Stomach (tissue), 9 donors: ENCODE results near the gene VIPR2. TPM values are rescaled to one million over a fixed set of nuclear protein-coding genes. Genes with fewer than 3 reads are reported as not detected.

Experiments used
- DNase-seq, 2 donors: peaks; one replicate each; pipeline versions ENCODE4 v3.0.0 to v3.0.0-alpha.2; 2013 to 2019
- H3K27ac ChIP-seq, 5 donors: fragments of 200-600 bp in 4 of 5; sonication (generic) in 4 of 5; one replicate each; pipeline ENCODE4 v1.5.1; 2013 to 2019; ENCODE audit warnings: mild to moderate bottlenecking in 1 of 5, moderate library complexity in 1 of 5
- H3K27me3 ChIP-seq, 3 donors: fragments of 200-600 bp; sonication (generic); one replicate each; pipeline ENCODE4 v1.5.1; 2017 to 2019; ENCODE audit warnings: mixed run types in 1 of 3
- H3K36me3 ChIP-seq, 4 donors: fragments of 200-600 bp; sonication (generic); 1 replicate in 3 of 4; 2 replicates in 1 of 4; pipeline ENCODE4 v1.5.1; 2016 to 2019
- H3K4me1 ChIP-seq, 4 donors: fragments of 200-600 bp; sonication (generic); one replicate each; pipeline ENCODE4 v1.5.1; 2016 to 2019
- H3K4me3 ChIP-seq, 4 donors: fragments of 200-600 bp; sonication (generic) in 3 of 4; one replicate each; pipeline ENCODE4 v1.5.1; 2016 to 2019; ENCODE audit warnings: mild to moderate bottlenecking in 1 of 4
- H3K9me3 ChIP-seq, 4 donors: fragments of 200-600 bp; sonication (generic); one replicate each; pipeline ENCODE4 v1.5.1; 2016 to 2019
- EP300 ChIP-seq: sonication (generic); formaldehyde crosslinking; IDR thresholded peaks from one replicate; pipeline ENCODE4 v1.6.1; 2017; ENCODE audit warnings: antibody characterized with exemption
- POLR2A ChIP-seq, 4 donors: fragments of 450-650 bp; IDR thresholded peaks; one replicate each; pipeline ENCODE4 v1.6.1; 2016; ENCODE audit warnings: antibody characterized with exemption in 4 of 4, control low read depth in 2 of 4, mild to moderate bottlenecking in 1 of 4, moderate library complexity in 1 of 4
- POLR2AphosphoS5 ChIP-seq, 3 donors: sonication (generic); formaldehyde crosslinking; IDR thresholded peaks; one replicate each; pipeline ENCODE4 v1.6.1; 2016; ENCODE audit warnings: antibody characterized with exemption in 3 of 3
- WGBS, 5 donors: extraction: QIAGEN DNeasy Blood & Tissue Kit in 3 of 5; methylation state at CpG; one replicate each; pipeline versions ENCODE4 v1.1.5 to v1.1.7; 2013 to 2018; 5-methylcytosine and 5-hydroxymethylcytosine counted together
- intact Hi-C: fragments of 100-400 bp; cut with DNase I; formaldehyde crosslinking; loops from one replicate; pipeline ENCODE4 v1.15.1; 2023; ENCODE audit warnings: low total_unique reads
- polyA plus RNA-seq, 3 donors: library from polyadenylated mRNA; stranded (reverse); fragments of 200-250 nt; gene quantifications; one replicate each; pipeline ENCODE4 v1.2.3, GENCODE V29; 2013
- total RNA-seq, 5 donors: library from RNA; depleted of rRNA; stranded (reverse); fragments of >200 nt; gene quantifications; one replicate each; pipeline versions ENCODE4 v1.1.0 to v1.2.3, GENCODE V29; 2014 to 2016
- TF ChIP-seq, protein P1 (sequence below), 7 experiments: fragments of 450-650 bp in 4 of 7; fragments of 200-600 bp in 3 of 7; sonication (generic) in 3 of 7; IDR thresholded peaks; one replicate each; pipeline ENCODE4 v1.5.1; 2016 to 2019; ENCODE audit warnings: antibody characterized with exemption in 7 of 7, control low read depth in 2 of 7, mild to moderate bottlenecking in 1 of 7
- donor health status: healthy with polysubstance abuse.
- donor health status: Bipolar disorder and iron deficiency.
- donor health status: healthy.

VIPR2 gene
- total and polyA plus RNA-seq, 8 donors = 1.2 to 25.4 (median 4.6) TPM

DNA sequence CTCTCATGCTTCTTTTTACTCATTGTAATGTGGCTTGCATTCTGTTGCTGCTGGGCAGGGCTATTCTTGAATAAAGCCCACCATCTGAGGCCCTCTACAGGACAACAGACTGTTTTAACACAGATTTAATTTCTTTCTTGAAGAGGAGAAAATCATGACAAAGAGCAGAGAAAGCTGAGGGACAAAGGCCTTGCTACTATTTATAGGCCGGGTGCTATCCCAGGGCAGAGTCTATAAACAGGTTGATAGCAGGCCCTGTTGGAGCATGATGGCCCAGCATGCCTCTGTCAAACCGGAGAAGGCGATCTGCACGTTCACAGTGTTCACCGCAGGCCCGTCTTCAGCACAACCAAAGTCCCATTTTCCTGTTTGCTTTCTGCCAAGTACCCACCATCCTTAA, 3.0 kb downstream of the VIPR2 start:
- Histone ChIP-seq H3K36me3 (peaks cover 0 to 25% (median 0%) of the 10 kb centered on the region in 4 donors), H3K4me3 (no peak overlapping the region), H3K27me3 (peaks cover 5 to 52% (median 30%) of the 10 kb centered on the region in 3 donors), H3K4me1 (peaks cover 0 to 41% (median 22%) of the 10 kb centered on the region in 4 donors), H3K27ac (peak overlapping the region in 2 of 5 donors; percentile 81 to 87), H3K9me3 (no peaks in the 10 kb centered on the region)
- intact Hi-C loops = no loop called here
- TF ChIP-seq POLR2AphosphoS5 (IDR thresholded peaks at IDR 0.05) (no peak), POLR2A (IDR thresholded peaks at IDR 0.05) (no peak), EP300 (no peak)
- TF ChIP-seq, protein P1, sequence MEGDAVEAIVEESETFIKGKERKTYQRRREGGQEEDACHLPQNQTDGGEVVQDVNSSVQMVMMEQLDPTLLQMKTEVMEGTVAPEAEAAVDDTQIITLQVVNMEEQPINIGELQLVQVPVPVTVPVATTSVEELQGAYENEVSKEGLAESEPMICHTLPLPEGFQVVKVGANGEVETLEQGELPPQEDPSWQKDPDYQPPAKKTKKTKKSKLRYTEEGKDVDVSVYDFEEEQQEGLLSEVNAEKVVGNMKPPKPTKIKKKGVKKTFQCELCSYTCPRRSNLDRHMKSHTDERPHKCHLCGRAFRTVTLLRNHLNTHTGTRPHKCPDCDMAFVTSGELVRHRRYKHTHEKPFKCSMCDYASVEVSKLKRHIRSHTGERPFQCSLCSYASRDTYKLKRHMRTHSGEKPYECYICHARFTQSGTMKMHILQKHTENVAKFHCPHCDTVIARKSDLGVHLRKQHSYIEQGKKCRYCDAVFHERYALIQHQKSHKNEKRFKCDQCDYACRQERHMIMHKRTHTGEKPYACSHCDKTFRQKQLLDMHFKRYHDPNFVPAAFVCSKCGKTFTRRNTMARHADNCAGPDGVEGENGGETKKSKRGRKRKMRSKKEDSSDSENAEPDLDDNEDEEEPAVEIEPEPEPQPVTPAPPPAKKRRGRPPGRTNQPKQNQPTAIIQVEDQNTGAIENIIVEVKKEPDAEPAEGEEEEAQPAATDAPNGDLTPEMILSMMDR (IDR thresholded peaks at IDR 0.05) = no peak
- DNase-seq = peak in 1 of 2 donors; percentile 26
- 49 to 73% (median 65%) methylated on average over 6 of the region's 6 CpGs for WGBS, 5 donors

DNA sequence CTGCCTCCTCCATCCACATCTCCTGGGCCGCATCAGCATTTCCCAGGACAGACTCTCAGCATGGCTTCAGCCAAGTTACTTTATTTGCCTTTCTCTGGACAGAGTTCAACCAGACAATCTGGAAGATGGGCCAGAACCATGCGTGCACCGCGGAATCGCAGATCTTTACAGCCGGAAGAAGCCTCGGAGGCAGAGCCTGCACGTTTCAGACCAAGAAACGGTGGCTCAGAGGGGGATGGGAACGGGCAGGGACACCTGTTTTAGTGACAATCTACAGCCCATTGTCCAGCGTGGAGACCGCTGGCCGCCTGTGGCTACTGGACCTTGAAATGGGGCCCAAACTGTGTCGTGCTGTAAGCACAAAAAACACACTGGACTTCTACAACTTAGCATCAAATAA, 3.5 kb downstream of the VIPR2 start:
- intact Hi-C loops = no loop called here
- Histone ChIP-seq H3K27me3 (peaks cover 5 to 52% (median 30%) of the 10 kb centered on the region in 3 donors), H3K9me3 (no peaks in the 10 kb centered on the region), H3K36me3 (peaks cover 0 to 26% (median 0%) of the 10 kb centered on the region in 4 donors), H3K27ac (peak overlapping the region in 2 of 5 donors; percentile 81 to 87), H3K4me1 (peaks cover 0 to 41% (median 22%) of the 10 kb centered on the region in 4 donors), H3K4me3 (no peak overlapping the region)
- WGBS, 5 donors = 73 to 89% (median 85%) methylated on average over 14 of the region's 14 CpGs
- DNase-seq = peak in 1 of 2 donors; percentile 4
- TF ChIP-seq EP300 (no peak), POLR2A (IDR thresholded peaks at IDR 0.05) (no peak), POLR2AphosphoS5 (IDR thresholded peaks at IDR 0.05) (no peak)
- TF ChIP-seq, protein P1 (IDR thresholded peaks at IDR 0.05) = no peak

DNA sequence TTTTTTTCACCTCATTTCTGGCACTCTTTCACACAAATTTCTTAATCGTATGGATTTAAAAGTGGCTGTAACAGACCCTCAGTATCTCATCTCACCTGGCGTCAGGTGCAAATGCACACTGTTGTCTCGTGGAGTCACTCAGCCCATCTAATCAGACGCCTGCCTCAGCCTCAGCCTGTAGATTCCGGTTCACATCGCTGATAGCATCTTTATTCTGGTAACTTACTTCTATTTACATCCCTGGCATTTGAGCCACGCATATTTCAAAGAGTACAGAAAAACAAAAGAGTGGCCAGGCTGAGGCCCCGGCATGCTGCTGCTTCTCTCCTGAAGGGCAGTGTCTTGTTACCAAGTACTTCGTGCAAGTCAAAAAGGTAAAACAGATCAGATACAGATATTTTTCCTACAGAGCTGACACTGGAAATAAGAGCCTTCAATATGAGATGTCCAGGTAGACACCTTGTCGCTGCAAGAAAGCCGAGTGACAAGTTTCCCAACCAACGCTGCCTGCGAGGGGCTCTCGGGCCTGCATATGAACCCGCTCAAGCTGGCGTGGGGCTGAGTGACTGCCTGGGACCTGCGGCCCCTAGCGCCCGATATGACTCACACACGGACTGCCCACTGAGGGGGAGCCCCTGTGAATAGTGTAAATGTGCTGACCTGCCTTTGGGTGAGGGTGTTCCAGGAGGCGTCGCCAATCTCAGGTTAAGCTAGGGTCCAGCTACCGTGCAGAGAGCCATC, 4.3 kb downstream of the VIPR2 start:
- intact Hi-C loops = no loop called here

DNA sequence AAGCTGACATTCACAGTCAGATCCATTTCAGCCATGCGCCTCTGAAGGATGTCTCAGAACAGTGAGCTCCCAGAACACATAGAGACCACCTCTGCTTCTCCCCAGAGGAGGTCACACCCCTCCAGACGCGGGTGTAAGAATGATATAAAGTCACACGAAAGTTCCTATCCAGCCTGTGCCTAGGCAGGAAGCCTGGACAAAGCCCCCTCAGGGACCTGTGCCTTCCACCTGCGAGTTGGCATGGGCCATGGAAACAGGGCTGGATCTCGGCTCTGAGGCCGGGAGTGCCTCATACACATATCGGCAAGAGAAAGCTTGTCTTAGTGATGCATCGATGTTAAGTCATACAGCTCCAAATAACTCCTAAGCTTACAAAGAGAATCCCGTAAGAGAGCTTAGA, 5.0 kb downstream of the VIPR2 start:
- peaks cover 5 to 37% (median 18%) of the 10 kb centered on the region in 3 donors for H3K27me3 ChIP-seq
- 85 to 93% (median 87%) methylated on average over 10 of the region's 10 CpGs for WGBS, 5 donors
- intact Hi-C loops = no loop called here
- peaks cover 0 to 26% (median 0%) of the 10 kb centered on the region in 4 donors for H3K36me3 ChIP-seq
- no peaks in the 10 kb centered on the region for H3K9me3 ChIP-seq
- no peak overlapping the region for H3K4me3 ChIP-seq
- TF ChIP-seq, protein P1 (IDR thresholded peaks at IDR 0.05) = no peak
- no peak for TF ChIP-seq EP300
- no peak for TF ChIP-seq POLR2AphosphoS5 (IDR thresholded peaks at IDR 0.05)
- TF ChIP-seq POLR2A (IDR thresholded peaks at IDR 0.05) = no peak
- peaks cover 0 to 30% (median 12%) of the 10 kb centered on the region in 4 donors for H3K4me1 ChIP-seq
- DNase-seq = peak in 1 of 2 donors; percentile 14
- H3K27ac ChIP-seq = no peak overlapping the region

More for the DNA sequence above, 4.3 kb downstream of the VIPR2 start:
- peak in 1 of 2 donors; percentile 16 for DNase-seq
- TF ChIP-seq EP300 (no peak), POLR2A (IDR thresholded peaks at IDR 0.05) (no peak), POLR2AphosphoS5 (IDR thresholded peaks at IDR 0.05) (no peak)
- TF ChIP-seq, protein P1 (IDR thresholded peaks at IDR 0.05) = no peak
- H3K4me3 ChIP-seq = no peak overlapping the region
- no peak overlapping the region for H3K27ac ChIP-seq
- H3K36me3 ChIP-seq = peaks cover 0 to 26% (median 0%) of the 10 kb centered on the region in 4 donors
- H3K9me3 ChIP-seq = no peaks in the 10 kb centered on the region
- H3K4me1 ChIP-seq = peaks cover 0 to 37% (median 19%) of the 10 kb centered on the region in 4 donors
- H3K27me3 ChIP-seq = peaks cover 5 to 44% (median 26%) of the 10 kb centered on the region in 3 donors
- WGBS, 5 donors = 76 to 86% (median 83%) methylated on average over 21 to 23 of the region's 23 CpGs
